ENCODE data around the gene FNBP1. TPM values are rescaled to one million over a fixed set of nuclear protein-coding genes. Genes with fewer than 3 reads are reported as not detected.

The FNBP1 gene
- total and polyA plus RNA-seq, 2 donors (not counting 1 experiment from before 2014, with no cell fraction given), result 42.9 to 318 TPM

DNA sequence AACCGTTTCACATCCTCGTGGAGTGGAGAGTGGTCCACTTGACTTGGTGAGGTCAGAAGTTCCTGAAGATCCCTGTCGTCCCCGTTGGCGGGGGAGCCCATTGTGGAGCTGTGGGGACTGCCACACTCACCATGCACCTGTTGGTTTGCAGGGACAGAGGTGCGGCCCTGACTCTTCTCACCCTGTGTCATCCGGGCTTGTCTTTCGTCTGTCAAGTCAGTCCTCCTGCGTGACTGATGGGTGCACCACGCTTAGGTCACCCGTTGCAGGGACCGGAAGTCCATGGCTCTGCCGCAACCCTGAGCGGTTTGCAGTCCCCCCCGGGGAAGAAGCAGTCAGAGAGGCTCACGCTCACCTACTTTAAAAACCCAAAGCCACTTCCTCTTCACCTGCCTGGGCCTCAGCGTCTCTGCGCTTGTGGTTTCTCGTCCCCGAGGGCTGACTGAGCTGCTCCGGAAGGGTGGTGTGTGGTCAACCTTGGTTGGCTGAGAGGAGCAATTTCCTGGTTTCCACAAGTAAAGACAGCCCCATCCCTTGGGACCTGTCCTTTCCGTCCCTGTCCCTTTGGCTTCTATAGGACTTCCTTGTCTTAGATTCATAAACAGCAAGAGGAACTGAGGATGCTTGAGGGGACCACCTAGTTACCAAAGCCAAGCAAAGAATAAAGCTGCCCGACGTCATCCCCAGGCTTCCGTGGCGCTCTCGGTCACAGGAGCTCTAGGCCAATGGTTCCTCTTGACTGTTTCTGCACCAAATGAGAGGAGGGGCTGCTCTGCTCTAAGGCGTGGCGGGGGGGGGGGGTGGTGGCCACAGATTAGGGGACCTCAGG is 154.5 kb downstream of the FNBP1 start:
- ATAC-seq (ENCODE audit: low read depth), result peak; percentile 60
- DNase-seq, result peak; percentile 97
- Histone ChIP-seq H4K20me1 (ENCODE audit: control insufficient read depth, insufficient read depth, low read length, poor library complexity, severe bottlenecking) (no peaks in the 10 kb centered on the region), H3K4me1 (ENCODE audit: control insufficient read depth in 2 of 2, insufficient read depth in 2 of 2, low read length in 2 of 2) (peaks cover 80 to 95% of the 10 kb centered on the region in 2 donors), H3K9ac (ENCODE audit: low read length) (peak overlapping the region; percentile 71), H3K27ac (ENCODE audit: low read length in 2 of 2) (peak overlapping the region; percentile 86 to 90), H3K27me3 (replicated peaks in 1 of 4; ENCODE audit: control extremely low read depth in 1 of 4, control insufficient read depth in 3 of 4, insufficient read depth in 4 of 4, low read length in 3 of 4) (no peaks in the 10 kb centered on the region), H3K9me3 (ENCODE audit: control extremely low read depth in 1 of 3, control insufficient read depth in 2 of 3, insufficient read depth in 1 of 3, low read length in 2 of 3) (peaks cover 0 to 8% (median 0%) of the 10 kb centered on the region in 3 donors), H3K4me2 (replicated peaks; ENCODE audit: low read depth, low read length, poor library complexity, severe bottlenecking) (peak overlapping the region; percentile 99), H3K79me2 (ENCODE audit: control insufficient read depth, insufficient read depth, low read length) (peaks cover 28% of the 10 kb centered on the region), H3K36me3 (replicated peaks in 1 of 2; ENCODE audit: control extremely low read depth in 1 of 2, control insufficient read depth in 1 of 2, extremely low read depth in 1 of 2, insufficient read depth in 2 of 2, low read length in 1 of 2) (peaks cover 0 to 9% of the 10 kb centered on the region in 2 experiments), H3K4me3 (ENCODE audit: control extremely low read depth in 1 of 5, extremely low read depth in 1 of 5, insufficient read depth in 1 of 5, low read depth in 2 of 5, low read length in 4 of 5) (peak overlapping the region; percentile 24 to 70 (median 52)), H2AFZ (ENCODE audit: insufficient read depth, low read depth, low read length, poor library complexity, severe bottlenecking) (peak overlapping the region; percentile 66)
- Mint-ChIP-seq H3K9me3 (ENCODE audit: insufficient read depth) (no peaks in the 10 kb centered on the region), H3K27ac (peak overlapping the region; percentile 97), H3K4me1 (peaks cover 90% of the 10 kb centered on the region), H3K27me3 (no peaks in the 10 kb centered on the region), H3K4me3 (peak overlapping the region; percentile 95)
- POLR2A ChIA-PET, result interaction anchor here (0.5 to 2.3 kb wide), 18 partner anchors 10 to 1973 kb away, joined by 3 to 18 read pairs (median 5); partner anchors contain the start of genes CRAT, FNBP1, GPR107 and PTPA
- WGBS (ENCODE audit: insufficient coverage), result 0% methylated on average over 25 of the region's 29 CpGs
- TF ChIP-seq EZH2 (IDR thresholded peaks at IDR 0.05; ENCODE audit: borderline replicate concordance, insufficient read depth, low read depth, low read length, poor library complexity, severe bottlenecking), result no peak
- TF ChIP-seq, protein P1, sequence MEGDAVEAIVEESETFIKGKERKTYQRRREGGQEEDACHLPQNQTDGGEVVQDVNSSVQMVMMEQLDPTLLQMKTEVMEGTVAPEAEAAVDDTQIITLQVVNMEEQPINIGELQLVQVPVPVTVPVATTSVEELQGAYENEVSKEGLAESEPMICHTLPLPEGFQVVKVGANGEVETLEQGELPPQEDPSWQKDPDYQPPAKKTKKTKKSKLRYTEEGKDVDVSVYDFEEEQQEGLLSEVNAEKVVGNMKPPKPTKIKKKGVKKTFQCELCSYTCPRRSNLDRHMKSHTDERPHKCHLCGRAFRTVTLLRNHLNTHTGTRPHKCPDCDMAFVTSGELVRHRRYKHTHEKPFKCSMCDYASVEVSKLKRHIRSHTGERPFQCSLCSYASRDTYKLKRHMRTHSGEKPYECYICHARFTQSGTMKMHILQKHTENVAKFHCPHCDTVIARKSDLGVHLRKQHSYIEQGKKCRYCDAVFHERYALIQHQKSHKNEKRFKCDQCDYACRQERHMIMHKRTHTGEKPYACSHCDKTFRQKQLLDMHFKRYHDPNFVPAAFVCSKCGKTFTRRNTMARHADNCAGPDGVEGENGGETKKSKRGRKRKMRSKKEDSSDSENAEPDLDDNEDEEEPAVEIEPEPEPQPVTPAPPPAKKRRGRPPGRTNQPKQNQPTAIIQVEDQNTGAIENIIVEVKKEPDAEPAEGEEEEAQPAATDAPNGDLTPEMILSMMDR (IDR thresholded peaks at IDR 0.05), result no peak
- intact Hi-C loops (cut with micrococcal nuclease), result loop anchor here (1.0 to 5.0 kb wide), 9 partner anchors 12 to 748 kb away; partner anchors contain the start of genes C9orf78 and USP20
- CTCF ChIA-PET, result interaction anchor here (0.6 to 2.0 kb wide), 9 partner anchors 9 to 212 kb away, joined by 3 to 7 read pairs (median 4); partner anchors contain the start of gene GPR107

Measured in B cell (primary cell).